Small intestine (tissue), 7 donors: Measurements from ENCODE around the gene TENT4A. TPM values are rescaled to one million over a fixed set of nuclear protein-coding genes. Genes with fewer than 3 reads are reported as not detected.

Experiments used
- DNase-seq, 2 donors: peaks; one replicate each; pipeline versions ENCODE4 v3.0.0 to v3.0.0-alpha.2; 2013
- FAIRE-seq: peaks from 2 replicates; lab custom pipeline; 2012; peaks lifted over from hg19 to GRCh38; lab: Jason Lieb, UNC
- H3K27ac ChIP-seq, 3 donors: one replicate each; pipeline ENCODE4 v1.5.1; 2013; ENCODE audit warnings: low read length in 2 of 3, mild to moderate bottlenecking in 2 of 3, control low read depth in 1 of 3, inconsistent platforms in 1 of 3, low read depth in 1 of 3, moderate library complexity in 1 of 3
- H3K27me3 ChIP-seq, 3 donors: one replicate each; pipeline ENCODE4 v1.6.1; 2013; ENCODE audit warnings: low read length in 3 of 3, inconsistent platforms in 1 of 3; ENCODE audit not compliant: control insufficient read depth in 3 of 3, insufficient read depth in 3 of 3
- H3K36me3 ChIP-seq, 3 donors: one replicate each; pipeline ENCODE4 v1.6.1; 2013; ENCODE audit warnings: low read length in 3 of 3, inconsistent platforms in 1 of 3, low read depth in 1 of 3, mild to moderate bottlenecking in 1 of 3, moderate library complexity in 1 of 3; ENCODE audit not compliant: control insufficient read depth in 3 of 3, insufficient read depth in 2 of 3
- H3K4me1 ChIP-seq, 3 donors: one replicate each; pipeline ENCODE4 v1.6.1; 2013; ENCODE audit warnings: low read length in 2 of 3, inconsistent platforms in 1 of 3, low read depth in 1 of 3, mild to moderate bottlenecking in 1 of 3, moderate library complexity in 1 of 3; ENCODE audit not compliant: control insufficient read depth in 3 of 3, insufficient read depth in 2 of 3
- H3K4me3 ChIP-seq, 3 donors: one replicate each; pipeline ENCODE4 v1.5.1; 2013; ENCODE audit warnings: low read length in 3 of 3, control low read depth in 1 of 3, inconsistent platforms in 1 of 3, low read depth in 1 of 3, mild to moderate bottlenecking in 1 of 3, moderate library complexity in 1 of 3
- H3K9me3 ChIP-seq, 2 donors: one replicate each; pipeline ENCODE4 v1.6.1; 2013; ENCODE audit warnings: low read depth in 1 of 2, low read length in 1 of 2; ENCODE audit not compliant: control insufficient read depth in 2 of 2, insufficient read depth in 1 of 2
- whole genome bisulfite sequencing, 3 donors: extraction: QIAGEN DNeasy Blood & Tissue Kit; methylation state at CpG; one replicate each; pipeline ENCODE4 v1.1.7; 2013; 5-methylcytosine and 5-hydroxymethylcytosine counted together
- polyA plus RNA-seq, 4 donors: library from polyadenylated mRNA; stranded (reverse) in 3 of 4; unstranded in 1 of 4; fragments of 200-250 nt in 3 of 4; fragments of 120-200 nt in 1 of 4; gene quantifications; one replicate each; pipeline versions ENCODE4 v1.2.1 to v1.2.3, GENCODE V29; 2013
- donor health status: healthy with polysubstance abuse.
- donor health status: control.
- donor health status: control.
- donor health status: Bipolar disorder and iron deficiency.
- donor health status: healthy.

The TENT4A gene
- polyA plus RNA-seq, 4 donors, result 8.6 to 19.0 (median 11.2) TPM

DNA sequence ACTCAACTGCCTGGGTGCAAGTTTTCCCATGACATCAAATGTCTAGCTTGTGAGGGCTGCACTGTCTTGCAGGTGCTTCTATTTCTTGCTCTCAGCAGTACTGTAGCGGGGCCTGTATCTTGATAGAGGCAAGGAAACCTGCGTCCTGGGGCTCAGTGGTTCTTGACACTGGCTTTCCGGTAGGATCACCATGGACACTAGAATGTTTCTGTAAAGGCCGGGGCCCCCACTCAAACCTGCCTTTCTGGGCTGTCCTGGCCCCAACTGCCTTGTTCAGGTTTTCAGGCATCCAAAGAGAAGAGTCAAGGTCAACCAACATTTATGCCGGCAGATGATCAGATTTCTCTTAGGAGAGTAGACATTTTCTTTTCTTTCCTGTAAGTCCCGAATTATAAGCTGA is 26.7 kb upstream of the TENT4A start:
- H3K4me1 ChIP-seq, result peaks cover 0 to 3% (median 0%) of the 10 kb centered on the region in 3 donors
- H3K4me3 ChIP-seq, result no peak overlapping the region
- no peaks in the 10 kb centered on the region for H3K9me3 ChIP-seq
- 54 to 58% (median 55%) methylated on average over 6 of the region's 6 CpGs for WGBS, 3 donors
- H3K27me3 ChIP-seq, result peaks cover 0 to 6% (median 0%) of the 10 kb centered on the region in 3 donors
- FAIRE-seq (no peak), DNase-seq (no peak)
- no peak overlapping the region for H3K27ac ChIP-seq
- no peaks in the 10 kb centered on the region for H3K36me3 ChIP-seq

- FAIRE-seq (no peak), DNase-seq (peak; percentile 7 to 74)
- Histone ChIP-seq H3K4me3 (peak overlapping the region in 1 of 3 donors; percentile 8), H3K36me3 (no peaks in the 10 kb centered on the region), H3K27me3 (peaks cover 0 to 6% (median 0%) of the 10 kb centered on the region in 3 donors), H3K27ac (no peak overlapping the region), H3K4me1 (peaks cover 0 to 3% (median 0%) of the 10 kb centered on the region in 3 donors), H3K9me3 (no peaks in the 10 kb centered on the region)
- 2 to 6% (median 5%) methylated on average over 22 of the region's 22 CpGs for WGBS, 3 donors
These were observed 26.3 kb upstream of the TENT4A start for GRCh38 chr5:6686915-6687409.

DNA sequence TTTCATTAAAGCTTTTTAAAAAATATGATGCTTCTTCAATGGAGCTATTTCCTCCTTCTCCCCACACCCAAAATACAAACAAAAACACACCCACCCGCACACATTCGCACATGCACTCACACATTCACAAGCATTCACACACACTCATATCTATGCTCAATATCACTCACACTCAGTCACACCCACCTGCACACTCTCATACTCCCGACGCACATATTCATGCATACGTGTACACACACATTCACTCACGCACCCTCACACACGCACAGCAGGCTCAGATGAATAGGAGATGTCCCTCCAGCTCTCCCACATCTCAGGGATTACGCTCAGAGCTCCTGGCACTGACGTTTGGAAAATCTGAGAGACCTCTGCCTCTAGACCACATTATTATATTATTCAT is 25.7 kb upstream of the TENT4A start:
- peaks cover 0 to 3% (median 0%) of the 10 kb centered on the region in 3 donors for H3K4me1 ChIP-seq
- DNase-seq (no peak), FAIRE-seq (no peak)
- 57 to 70% (median 69%) methylated on average over 9 of the region's 9 CpGs for WGBS, 3 donors
- H3K27ac ChIP-seq, result no peak overlapping the region
- H3K4me3 ChIP-seq, result no peak overlapping the region
- H3K9me3 ChIP-seq, result no peaks in the 10 kb centered on the region
- peaks cover 0 to 6% (median 0%) of the 10 kb centered on the region in 3 donors for H3K27me3 ChIP-seq
- H3K36me3 ChIP-seq, result no peaks in the 10 kb centered on the region

- WGBS, 3 donors, result 36 to 59% (median 49%) methylated on average over 1 of the region's 1 CpG
- Histone ChIP-seq H3K4me3 (no peak overlapping the region), H3K27me3 (peaks cover 0 to 4% (median 0%) of the 10 kb centered on the region in 3 donors), H3K4me1 (no peaks in the 10 kb centered on the region), H3K36me3 (no peaks in the 10 kb centered on the region), H3K9me3 (no peaks in the 10 kb centered on the region), H3K27ac (no peak overlapping the region)
- DNase-seq (no peak), FAIRE-seq (no peak)
These were observed 20.3 kb upstream of the TENT4A start for GRCh38 chr5:6692906-6693305.

DNA sequence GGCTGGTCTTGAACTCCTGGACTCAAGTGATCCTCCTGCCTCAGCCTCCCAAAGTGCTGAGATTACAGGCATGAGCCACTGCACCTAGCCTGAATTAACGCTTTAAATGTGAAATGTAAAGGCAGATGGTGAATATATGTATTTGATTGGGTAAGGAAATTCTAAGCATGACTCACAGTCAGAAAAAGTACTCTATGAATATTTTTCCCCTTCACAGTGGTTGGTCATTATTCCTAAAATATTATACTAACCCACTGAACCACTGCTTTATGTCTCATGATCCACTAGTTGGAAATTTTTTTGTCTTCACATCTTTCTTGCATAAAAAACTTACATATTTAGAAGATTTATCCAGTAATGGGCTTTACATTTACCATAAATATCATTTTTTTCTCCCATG is 14.5 kb upstream of the TENT4A start:
- WGBS, 3 donors, result 68 to 84% (median 81%) methylated on average over 1 of the region's 1 CpG
- H3K9me3 ChIP-seq, result no peaks in the 10 kb centered on the region
- peaks cover 0 to 5% (median 0%) of the 10 kb centered on the region in 3 donors for H3K27me3 ChIP-seq
- no peaks in the 10 kb centered on the region for H3K4me1 ChIP-seq
- no peak overlapping the region for H3K4me3 ChIP-seq
- no peak overlapping the region for H3K27ac ChIP-seq
- DNase-seq (no peak), FAIRE-seq (no peak)
- no peaks in the 10 kb centered on the region for H3K36me3 ChIP-seq

GRCh38 chr5:6699357-6699756 is 13.9 kb upstream of the TENT4A start:
- FAIRE-seq, result no peak
- 80 to 89% (median 82%) methylated on average over 1 of the region's 1 CpG for WGBS, 3 donors

GRCh38 chr5:6700074-6700684 is 13.1 kb upstream of the TENT4A start:
- FAIRE-seq (no peak), DNase-seq (no peak)
- no peaks in the 10 kb centered on the region for H3K4me1 ChIP-seq
- peaks cover 0 to 5% (median 0%) of the 10 kb centered on the region in 3 donors for H3K27me3 ChIP-seq
- no peak overlapping the region for H3K4me3 ChIP-seq
- H3K27ac ChIP-seq, result no peak overlapping the region
- WGBS, 3 donors, result 55 to 59% (median 55%) methylated on average over 11 of the region's 11 CpGs
- H3K36me3 ChIP-seq, result no peaks in the 10 kb centered on the region
- no peaks in the 10 kb centered on the region for H3K9me3 ChIP-seq

More at GRCh38 chr5:6699357-6699756, 13.9 kb upstream of the TENT4A start:
- Histone ChIP-seq H3K27ac (no peak overlapping the region), H3K36me3 (no peaks in the 10 kb centered on the region), H3K27me3 (peaks cover 0 to 5% (median 0%) of the 10 kb centered on the region in 3 donors), H3K9me3 (no peaks in the 10 kb centered on the region), H3K4me1 (no peaks in the 10 kb centered on the region), H3K4me3 (no peak overlapping the region)
- no peak for DNase-seq

- Histone ChIP-seq H3K36me3 (no peaks in the 10 kb centered on the region), H3K4me3 (no peak overlapping the region), H3K4me1 (no peaks in the 10 kb centered on the region), H3K27ac (no peak overlapping the region), H3K9me3 (no peaks in the 10 kb centered on the region), H3K27me3 (peaks cover 0 to 5% (median 0%) of the 10 kb centered on the region in 3 donors)
- DNase-seq (peak in 1 of 2 donors; percentile 34), FAIRE-seq (no peak)
- WGBS, 3 donors, result 59 to 76% (median 66%) methylated on average over 12 of the region's 12 CpGs
These were observed 12.4 kb upstream of the TENT4A start for GRCh38 chr5:6700685-6701355.
